Activated CD4-positive, alpha-beta memory T cell treated with anti-CD3 and anti-CD28 coated beads for 36 hours (primary cell): ENCODE data around the gene SNX1. TPM values are rescaled to one million over a fixed set of nuclear protein-coding genes. Genes with fewer than 3 reads are reported as not detected.
A peak's percentile ranks its signal among the peaks of the same experiment; 100 is the strongest.

ENCODE experiments used
- CTCF ChIA-PET: fragments of 350-600 bp; sonication (Branson Sonifier 250); formaldehyde crosslinking; loops from one replicate; lab custom pipeline; 2021; ENCODE audit warnings: antibody characterized with exemption, inconsistent platforms; lab: Charles Lee
- POLR2A ChIA-PET: fragments of 350-600 bp; sonication (Branson Sonifier 250); formaldehyde crosslinking; loops from one replicate; lab custom pipeline; 2021; ENCODE audit warnings: antibody characterized with exemption; lab: Charles Lee
- DNase-seq: peaks from one replicate; pipeline ENCODE4 v3.0.0-alpha.2; 2020
- H3K27ac Mint-ChIP-seq: one replicate; pipeline ENCODE4 v1.8.0; 2021; ENCODE audit warnings: mixed read lengths
- H3K27me3 Mint-ChIP-seq: one replicate; pipeline ENCODE4 v1.8.0; 2021; ENCODE audit warnings: mixed read lengths
- H3K36me3 Mint-ChIP-seq: one replicate; pipeline ENCODE4 v1.8.0; 2021; ENCODE audit warnings: mixed read lengths
- H3K4me1 Mint-ChIP-seq: one replicate; pipeline ENCODE4 v1.8.0; 2021; ENCODE audit warnings: low read depth, mixed read lengths
- H3K4me3 Mint-ChIP-seq: one replicate; pipeline ENCODE4 v1.8.0; 2021; ENCODE audit warnings: mild to moderate bottlenecking, mixed read lengths
- H3K9me3 Mint-ChIP-seq: one replicate; pipeline ENCODE4 v1.8.0; 2021; ENCODE audit warnings: mixed read lengths
- intact Hi-C: fragments of 100-400 bp; cut with micrococcal nuclease; formaldehyde crosslinking; loops from one replicate; pipeline ENCODE4 v1.15.1; 2023
- total RNA-seq, 2 experiments: library from RNA; stranded (reverse); gene quantifications; one replicate each; pipeline ENCODE4 v1.2.3, GENCODE V29; 2021

SNX1 gene
- total RNA-seq, 2 experiments from 2014 or later = 99.3 to 102 TPM

DNA sequence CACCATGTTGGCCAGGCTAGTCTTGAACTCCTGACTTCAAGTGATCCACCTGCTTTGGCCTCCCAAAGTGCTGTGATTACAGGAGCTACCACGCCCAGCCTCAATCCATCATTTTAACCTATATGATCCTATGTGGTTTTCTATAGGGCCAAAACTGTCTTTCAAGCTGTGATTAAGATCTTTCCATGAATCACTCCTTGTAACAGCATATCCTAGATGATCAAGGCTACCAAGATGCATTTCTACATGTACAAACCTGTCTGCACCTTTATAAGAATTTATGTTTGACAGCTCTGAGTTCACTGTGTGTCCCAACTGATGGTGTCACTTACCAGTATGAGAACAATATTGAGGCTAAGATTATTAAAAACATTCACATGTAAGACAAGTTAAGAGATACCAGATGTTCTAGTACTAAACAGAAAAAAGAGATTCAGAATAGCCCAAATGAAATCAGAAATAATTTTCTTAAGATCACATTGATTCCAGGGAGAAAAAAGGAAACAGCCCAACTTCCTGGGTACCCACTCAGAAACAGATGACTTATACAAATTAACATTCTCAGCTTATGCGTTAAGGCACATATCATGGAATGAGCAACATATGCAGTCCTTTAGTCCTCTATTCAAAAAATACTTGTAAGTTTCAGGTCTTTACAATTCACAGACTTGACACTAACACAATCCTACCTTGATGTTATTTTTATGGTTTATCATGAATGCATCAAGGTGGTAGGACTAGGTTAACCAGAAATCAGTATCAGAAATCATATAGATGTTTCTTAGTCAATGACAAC lies 91.8 kb downstream of the SNX1 start:
- Mint-ChIP-seq H3K4me3 (peak overlapping the region; percentile 29), H3K4me1 (peaks cover 18% of the 10 kb centered on the region), H3K27me3 (no peaks in the 10 kb centered on the region), H3K9me3 (no peaks in the 10 kb centered on the region), H3K36me3 (peaks cover 21% of the 10 kb centered on the region), H3K27ac (peak overlapping the region; percentile 76)
- DNase-seq = no peak
- ChIA-PET POLR2A (interaction anchor here (0.6 to 1.5 kb wide), 3 partner anchors 24 to 578 kb away, joined by 3 to 7 read pairs (median 4); partner anchors contain the start of gene PPIB), CTCF (interaction anchor here (1.4 to 1.9 kb wide), 2 partner anchors 25 to 499 kb away, joined by 3 to 8 read pairs; partner anchors contain the start of gene PPIB)
- intact Hi-C loops = loop anchor here (1.0 kb wide), 4 partner anchors 24 to 511 kb away; partner anchors contain the start of gene PPIB

Other genes starting within 250 kb of the SNX1 start
- under 1 TPM; 0.81 to 0.87 TPM for gene DAPK2, start 49.5 kb upstream of the SNX1 start, total RNA-seq
- gene CIAO2A, start 2.1 kb upstream of the SNX1 start, total RNA-seq = 10 to 100 TPM; 95.4 to 97.4 TPM
- under 1 TPM; 0.38 to 0.68 TPM for gene SNX22, start 55.7 kb downstream of the SNX1 start, total RNA-seq
- 100 to 1,000 TPM; 277 to 283 TPM for gene PPIB, start 67.0 kb downstream of the SNX1 start, total RNA-seq